ENCODE data around the gene CRLF1. TPM values are rescaled to one million over a fixed set of nuclear protein-coding genes. Genes with fewer than 3 reads are reported as not detected.

CRLF1 gene
- total RNA-seq, 1 experiment from 2014 or later, result 4.3 TPM

DNA sequence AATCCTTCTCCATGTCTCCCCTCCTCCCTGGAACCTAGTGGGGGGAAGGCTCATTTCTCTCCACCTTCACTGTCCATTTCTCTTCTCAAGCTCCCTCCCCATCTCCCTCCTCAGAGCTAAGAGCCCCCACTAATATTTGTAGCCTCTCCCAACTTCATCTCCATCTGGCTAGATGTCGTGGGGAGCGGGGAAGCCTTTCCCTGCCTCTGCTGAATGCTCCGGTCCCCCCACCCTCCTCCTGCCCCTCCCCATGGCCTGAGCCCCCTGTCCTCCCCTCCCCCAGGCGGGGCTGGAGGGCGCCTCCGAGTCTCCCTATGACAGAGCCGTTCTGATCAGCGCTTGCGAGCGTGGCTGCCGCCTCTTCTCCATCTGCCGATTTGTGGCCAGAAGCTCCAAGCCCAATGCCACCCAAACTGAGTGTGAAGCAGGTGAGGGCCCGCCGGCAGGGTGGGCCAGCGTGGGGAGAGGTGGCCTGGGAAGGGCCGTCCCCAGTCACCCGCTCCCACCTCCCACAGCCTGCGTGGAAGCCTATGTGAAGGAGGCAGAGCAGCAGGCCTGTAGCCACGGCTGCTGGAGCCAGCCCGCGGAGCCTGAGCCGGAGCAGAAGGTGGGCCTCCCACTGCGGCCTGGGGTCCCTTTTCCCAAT, 7.1 kb upstream of the CRLF1 start:
- BruUV-seq (replicated peaks), result no TSS peak
- no peaks in the 10 kb centered on the region for H3K9me3 Mint-ChIP-seq (ENCODE audit: unreplicated experiment)
- POLR2A ChIA-PET, result no interaction called here
- H3K36me3 Mint-ChIP-seq (ENCODE audit: insufficient read depth, unreplicated experiment), result no peaks in the 10 kb centered on the region
- H3K4me1 Mint-ChIP-seq (ENCODE audit: insufficient read depth, unreplicated experiment), result peaks cover 6% of the 10 kb centered on the region
- peaks cover 65% of the 10 kb centered on the region for H3K27me3 Mint-ChIP-seq (ENCODE audit: insufficient read depth, unreplicated experiment)
- no peak for TF ChIP-seq CTCF (IDR thresholded peaks at IDR 0.05; ENCODE audit: unreplicated experiment)
- intact Hi-C loops (cut with micrococcal nuclease), result no loop called here
- CTCF ChIA-PET, result no interaction called here
- no peak for DNase-seq (ENCODE audit: unreplicated experiment)
- no peak overlapping the region for H3K27ac Mint-ChIP-seq (ENCODE audit: low read depth, unreplicated experiment)
- peak overlapping the region; percentile 33 for H3K4me3 Mint-ChIP-seq (ENCODE audit: unreplicated experiment)

- intact Hi-C loops (cut with micrococcal nuclease), result no loop called here
- Mint-ChIP-seq H3K36me3 (ENCODE audit: insufficient read depth, unreplicated experiment) (no peaks in the 10 kb centered on the region), H3K4me1 (ENCODE audit: insufficient read depth, unreplicated experiment) (peaks cover 6% of the 10 kb centered on the region), H3K4me3 (ENCODE audit: unreplicated experiment) (peak within 1 kb of the TSS; percentile 33), H3K27me3 (ENCODE audit: insufficient read depth, unreplicated experiment) (peaks cover 71% of the 10 kb centered on the region), H3K27ac (ENCODE audit: low read depth, unreplicated experiment) (no peak within 1 kb of the TSS), H3K9me3 (ENCODE audit: unreplicated experiment) (no peaks in the 10 kb centered on the region)
- no peak for DNase-seq (ENCODE audit: unreplicated experiment)
- CTCF ChIA-PET, result no interaction called here
- no TSS peak for BruUV-seq (replicated peaks)
- POLR2A ChIA-PET, result no interaction called here
- TF ChIP-seq CTCF (IDR thresholded peaks at IDR 0.05; ENCODE audit: unreplicated experiment), result no peak
Measured at GRCh38 chr19:18612772-18613588, 6.4 kb upstream of the CRLF1 start, which contains the start of gene TMEM59L. TSS of gene TMEM59L (plus strand) at chr19:18612870. CDS start at chr19:18612959, 89 bp downstream.

DNA sequence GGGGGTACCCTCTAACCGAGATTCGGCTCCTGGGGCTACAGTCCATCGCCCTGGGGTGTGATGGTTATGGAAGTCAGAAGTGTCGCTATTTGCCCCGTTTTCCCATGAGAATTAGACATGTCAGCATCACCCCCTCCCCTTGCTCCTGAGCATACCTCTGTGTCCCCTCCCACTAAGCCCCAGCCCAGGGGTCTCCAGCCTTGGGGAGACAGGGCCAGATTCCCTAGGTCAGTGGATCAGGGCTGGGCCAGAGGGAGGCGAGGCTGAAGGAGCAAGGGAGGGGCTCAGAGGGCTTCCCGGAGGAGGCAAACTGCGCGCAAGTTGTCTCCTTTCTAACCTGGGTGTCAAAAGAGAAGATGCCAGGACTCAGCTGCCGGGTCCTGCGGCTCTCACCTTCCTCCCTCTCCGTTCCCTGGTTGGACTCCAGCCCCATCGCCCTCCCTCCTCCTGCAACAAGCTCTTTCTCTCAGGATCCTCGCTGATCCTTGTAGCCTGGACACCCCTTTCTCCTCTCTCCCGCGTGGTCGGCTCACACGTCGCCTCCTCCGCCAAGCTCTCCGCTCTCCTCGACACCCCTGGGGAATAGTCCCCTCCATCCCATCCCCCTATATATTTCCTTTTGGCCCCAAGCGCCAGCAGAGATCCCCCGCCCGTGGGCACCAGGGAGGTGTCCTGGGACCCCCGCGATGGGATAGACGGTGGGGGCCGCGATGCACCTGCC, 5.6 kb upstream of the CRLF1 start:
- no peak for DNase-seq (ENCODE audit: unreplicated experiment)
- H3K4me1 Mint-ChIP-seq (ENCODE audit: insufficient read depth, unreplicated experiment), result peaks cover 6% of the 10 kb centered on the region
- H3K36me3 Mint-ChIP-seq (ENCODE audit: insufficient read depth, unreplicated experiment), result no peaks in the 10 kb centered on the region
- TF ChIP-seq CTCF (IDR thresholded peaks at IDR 0.05; ENCODE audit: unreplicated experiment), result no peak
- no peak overlapping the region for H3K27ac Mint-ChIP-seq (ENCODE audit: low read depth, unreplicated experiment)
- H3K9me3 Mint-ChIP-seq (ENCODE audit: unreplicated experiment), result no peaks in the 10 kb centered on the region
- intact Hi-C loops (cut with micrococcal nuclease), result no loop called here
- H3K27me3 Mint-ChIP-seq (ENCODE audit: insufficient read depth, unreplicated experiment), result peaks cover 71% of the 10 kb centered on the region
- ChIA-PET CTCF (interaction anchor here (0.6 kb wide), 1 partner anchor 148 kb away, joined by 3 read pairs; no protein-coding TSS in a partner anchor), POLR2A (no interaction called here)
- no TSS peak for BruUV-seq (replicated peaks)
- no peak overlapping the region for H3K4me3 Mint-ChIP-seq (ENCODE audit: unreplicated experiment)

Measured in MCF 10A (cell line).